ENCODE results near the gene ZNF75A. TPM values are rescaled to one million over a fixed set of nuclear protein-coding genes. Genes with fewer than 3 reads are reported as not detected.

Gene ZNF75A
- total RNA-seq, 1 donor, result 21.0 TPM

DNA sequence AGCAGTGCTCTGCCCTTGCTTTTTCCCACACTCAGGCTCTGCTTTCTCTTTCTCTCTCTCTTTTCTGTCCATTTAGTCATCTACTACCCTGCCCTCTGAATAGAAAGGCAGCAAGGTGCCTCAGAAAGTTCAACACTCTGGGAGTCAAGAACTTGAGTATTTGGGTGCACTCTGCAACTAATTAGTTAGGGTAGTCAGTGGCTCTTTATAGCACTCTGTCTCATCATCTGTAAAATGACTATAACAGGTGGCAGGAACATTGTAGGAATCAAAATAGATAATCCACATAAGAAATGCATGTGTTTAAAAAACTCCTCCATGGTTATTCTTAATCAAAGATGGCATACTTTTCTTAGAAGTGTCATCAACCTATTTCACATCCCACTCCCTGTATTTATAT is 57.6 kb downstream of the ZNF75A start:
- DNase-seq (ENCODE audit: low read depth in 2 of 3, low spot score in 2 of 3), result no peak

DNA sequence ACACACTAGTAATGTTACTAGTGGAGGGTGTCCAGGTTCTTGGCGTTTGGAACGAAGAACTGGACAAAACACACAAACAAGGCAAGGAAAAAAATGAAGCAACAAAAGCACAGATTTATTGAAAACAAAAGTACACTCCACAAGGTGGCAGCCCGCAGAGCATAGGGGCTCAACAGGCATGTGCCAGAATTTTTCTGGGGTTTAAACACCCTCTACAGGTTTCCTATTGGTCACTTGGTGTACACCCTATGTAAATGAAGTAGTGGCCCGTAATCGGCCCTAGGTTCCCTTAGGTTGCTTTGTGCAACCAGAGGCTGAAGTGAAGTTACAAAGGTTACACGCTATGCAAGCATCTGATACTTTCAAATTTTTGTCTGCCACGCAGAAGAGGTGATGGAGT is 58.5 kb downstream of the ZNF75A start:
- DNase-seq (ENCODE audit: low read depth in 2 of 3, low spot score in 2 of 3), result no peak

DNA sequence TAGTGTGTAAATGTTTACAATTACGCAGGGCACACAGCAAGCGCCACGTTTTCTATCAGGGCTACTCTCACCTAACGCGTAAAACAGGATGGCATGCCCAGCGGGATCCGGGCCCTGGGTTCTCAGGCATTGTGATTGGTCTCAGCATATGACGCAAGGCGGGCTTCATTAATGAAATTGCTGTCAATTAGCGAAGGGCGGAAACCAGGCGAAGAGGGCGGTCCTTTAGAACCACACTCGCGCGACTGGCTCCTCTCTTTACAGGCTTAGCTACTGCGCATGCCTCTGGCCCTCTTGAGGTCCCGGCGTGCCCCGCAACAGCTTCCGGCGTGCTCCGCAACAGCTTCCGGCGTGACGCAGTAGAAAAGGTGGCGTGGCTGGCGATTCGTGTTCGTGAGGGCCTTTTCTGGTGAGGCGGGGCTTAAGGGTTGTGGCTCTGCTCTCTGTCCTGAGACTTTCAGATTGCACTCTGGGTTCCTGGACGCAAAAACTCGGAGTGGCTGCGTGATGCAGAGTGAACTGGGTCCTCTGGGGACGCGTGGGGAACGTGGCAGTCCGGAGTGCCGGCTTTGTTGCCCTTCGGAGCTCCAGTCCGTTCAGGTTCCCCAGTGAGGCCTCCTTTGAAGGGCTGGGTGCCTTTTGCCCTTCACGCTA is 59.6 kb downstream of the ZNF75A start:
- peak; percentile 55 to 97 (median 92) for DNase-seq (ENCODE audit: low read depth in 2 of 3, low spot score in 2 of 3)

Other genes with a start within 250 kb of the ZNF75A start
- 0.54 TPM for gene IL32, start 239.9 kb upstream of the ZNF75A start, total RNA-seq
- under 0.01 TPM for gene ZSCAN10, start 206.2 kb upstream of the ZNF75A start, total RNA-seq
- 4.8 TPM for gene ZNF205, start 192.9 kb upstream of the ZNF75A start, total RNA-seq
- 7.0 TPM for gene ZNF213, start 170.5 kb upstream of the ZNF75A start, total RNA-seq
- gene OR1F1, start 117.3 kb upstream of the ZNF75A start, total RNA-seq, result not detected
- 4.6 TPM for gene ZNF200, start 70.3 kb upstream of the ZNF75A start, total RNA-seq
- gene MEFV, start 48.9 kb upstream of the ZNF75A start, total RNA-seq, result 0.81 TPM
- gene ZNF263, start 22.0 kb upstream of the ZNF75A start, total RNA-seq, result 49.8 TPM
- gene TIGD7, start 67 bp upstream of the ZNF75A start, total RNA-seq, result 5.7 TPM
- gene OR2C1, start 50.4 kb downstream of the ZNF75A start, total RNA-seq, result 0.27 TPM
- gene ZSCAN32, start 95.5 kb downstream of the ZNF75A start, total RNA-seq, result 11.0 TPM
- gene ZNF174, start 95.7 kb downstream of the ZNF75A start, total RNA-seq, result 8.6 TPM
- gene ZNF597, start 138.0 kb downstream of the ZNF75A start, total RNA-seq, result 1.6 TPM
- gene NAA60, start 138.2 kb downstream of the ZNF75A start, total RNA-seq, result 23.7 TPM
- not detected for gene C16orf90, start 190.0 kb downstream of the ZNF75A start, total RNA-seq
- 5.9 TPM for gene CLUAP1, start 195.5 kb downstream of the ZNF75A start, total RNA-seq